HepG2 (cell line): ENCODE results near the gene MYOM1. TPM values are rescaled to one million over a fixed set of nuclear protein-coding genes. Genes with fewer than 3 reads are reported as not detected.

ENCODE experiments used
- ATAC-seq: fragments of 200-7000 bp; cut with Tn5 transposase; 3 replicates; pipeline ENCODE4 v1.9.1; 2020; ENCODE audit warnings: mild to moderate bottlenecking, moderate library complexity
- BruUV-seq: library from RNA; stranded (reverse); fragments of 400-500 nt; replicated peaks from 2 replicates; lab custom pipeline; 2021; lab: Mats Ljungman, UMichigan
- CTCF ChIA-PET: fragments of 300-600 bp; formaldehyde crosslinking; extraction: SDS; loops from one replicate; lab custom pipeline; 2021; ENCODE audit warnings: low total read pairs, inconsistent platforms, low intra/inter-chr PET ratio; lab: Yijun Ruan, JAX
- POLR2A ChIA-PET: fragments of 350-600 bp; sonication (Branson Sonifier 250); formaldehyde crosslinking; loops from one replicate; lab custom pipeline; 2020; ENCODE audit warnings: antibody characterized with exemption, inconsistent platforms; lab: Yijun Ruan, JAX
- DNase-seq: peaks from one replicate; pipeline ENCODE4 v3.0.0-alpha.2; 2015; ENCODE audit warnings: low spot score
- FAIRE-seq: peaks from 3 replicates; lab custom pipeline; 2011; peaks lifted over from hg19 to GRCh38; lab: Jason Lieb, UNC
- H2AFZ ChIP-seq: one replicate; pipeline ENCODE4 v1.6.1; 2011; ENCODE audit warnings: low read length, inconsistent platforms
- H3K27ac ChIP-seq: fragments of 300-600 bp; 3 replicates; pipeline ENCODE4 v1.8.0; 2011; ENCODE audit warnings: mixed run types, mild to moderate bottlenecking, mixed read lengths, low read length, inconsistent platforms; ENCODE audit not compliant: insufficient read depth; ENCODE audit errors: extremely low read length
- H3K27me3 ChIP-seq, 2 experiments: fragments of 200-600 bp in 1 of 2; 2 replicates in 1 of 2; 3 replicates in 1 of 2; pipeline versions ENCODE4 v1.6.0 to v1.8.0; 2011; ENCODE audit warnings: low read length in 2 of 2, mild to moderate bottlenecking in 2 of 2, moderate library complexity in 2 of 2, inconsistent platforms in 1 of 2; ENCODE audit not compliant: insufficient read depth in 2 of 2, control insufficient read depth in 1 of 2
- H3K36me3 ChIP-seq, 2 experiments: fragments of 200-600 bp in 1 of 2; replicated peaks in 1 of 2; 2 replicates in 1 of 2; 3 replicates in 1 of 2; pipeline versions ENCODE4 v1.5.1 to v1.8.0; 2011; ENCODE audit warnings: low read length in 2 of 2, inconsistent platforms in 1 of 2; ENCODE audit not compliant: insufficient read depth in 2 of 2, control insufficient read depth in 1 of 2
- H3K4me1 ChIP-seq: 2 replicates; pipeline ENCODE4 v1.5.1; 2012; ENCODE audit warnings: low read length, inconsistent platforms; ENCODE audit not compliant: insufficient read depth
- H3K4me2 ChIP-seq: 2 replicates; pipeline ENCODE4 v1.6.0; 2011; ENCODE audit warnings: low read depth, low read length, inconsistent platforms
- H3K4me3 ChIP-seq, 3 experiments: fragments of 200-600 bp in 1 of 3; sonication (generic), shearing (Covaris generic) in 1 of 3; replicated peaks in 1 of 3; 2 replicates each; pipeline ENCODE4 v1.5.1; 2011 to 2016; ENCODE audit warnings: low read length in 3 of 3, inconsistent platforms in 2 of 3, low read depth in 2 of 3, mild to moderate bottlenecking in 2 of 3, control low read depth in 1 of 3, mixed read lengths in 1 of 3; ENCODE audit not compliant: insufficient read depth in 1 of 3
- H3K79me2 ChIP-seq: one replicate; pipeline ENCODE4 v1.6.1; 2011; ENCODE audit warnings: low read length, inconsistent platforms; ENCODE audit not compliant: insufficient read depth
- H3K9ac ChIP-seq: 2 replicates; pipeline ENCODE4 v1.6.0; 2011; ENCODE audit warnings: mild to moderate bottlenecking, low read depth, low read length, inconsistent platforms; ENCODE audit not compliant: insufficient read depth
- H3K9me3 ChIP-seq: 2 replicates; pipeline ENCODE4 v1.5.1; 2012; ENCODE audit warnings: mild to moderate bottlenecking, low read length
- H4K20me1 ChIP-seq: 2 replicates; pipeline ENCODE4 v1.6.0; 2011; ENCODE audit warnings: inconsistent platforms, mild to moderate bottlenecking, low read length, moderate library complexity; ENCODE audit not compliant: insufficient read depth
- FOXC1 ChIP-seq: sonication (generic); formaldehyde crosslinking; IDR thresholded peaks from 2 replicates; pipeline ENCODE4 v1.8.0; 2022; ENCODE audit warnings: mild to moderate bottlenecking, missing genetic modification reagents, borderline replicate concordance
- KDM6A ChIP-seq: IDR thresholded peaks from 2 replicates; pipeline ENCODE4 v1.6.1; 2016; ENCODE audit warnings: low read depth
- KLF11 ChIP-seq: IDR thresholded peaks from 2 replicates; pipeline ENCODE4 v1.6.1; 2016; ENCODE audit warnings: missing compliant biosample characterization
- MBNL3 ChIP-seq: fragments of 250-450 bp; sonication (Bioruptor Pico); conservative IDR thresholded peaks from 2 replicates; pipeline ENCODE4 v1.8.0; 2022; ENCODE audit warnings: mild to moderate bottlenecking, inconsistent platforms
- RCOR2 ChIP-seq: IDR thresholded peaks from 2 replicates; pipeline ENCODE4 v1.6.1; 2016; ENCODE audit warnings: missing biosample characterization, missing genetic modification reagents
- SRSF4 ChIP-seq: fragments of 200-400 bp; formaldehyde crosslinking; IDR thresholded peaks from one replicate; pipeline ENCODE4 v1.6.1; 2018; ENCODE audit warnings: mild to moderate bottlenecking, low read depth, low read length, moderate library complexity; ENCODE audit not compliant: poor library complexity, severe bottlenecking
- ZFP41 ChIP-seq: sonication (generic); formaldehyde crosslinking; IDR thresholded peaks from 2 replicates; pipeline ENCODE4 v1.4.0; 2020; ENCODE audit warnings: mild to moderate bottlenecking, missing genetic modification reagents, borderline replicate concordance
- ZNF101 ChIP-seq: sonication (generic); formaldehyde crosslinking; IDR thresholded peaks from 2 replicates; pipeline ENCODE4 v1.4.0; 2020; ENCODE audit warnings: mild to moderate bottlenecking, low read depth, missing genetic modification reagents, borderline replicate concordance
- ZNF674 ChIP-seq: sonication (generic); formaldehyde crosslinking; IDR thresholded peaks from 2 replicates; pipeline ENCODE4 v1.5.0; 2020; ENCODE audit warnings: low read depth, mild to moderate bottlenecking, missing genetic modification reagents
- WGBS: methylation state at CpG from one replicate; pipeline ENCODE4 v1.1.6; 2017; ENCODE audit warnings: low lambda C conversion rate; 5-methylcytosine and 5-hydroxymethylcytosine counted together
- in situ Hi-C: cut with HindIII; loops from 2 replicates; pipeline ENCODE4 v1.10.0; 2017; ENCODE audit warnings: low pct_unique_long_range_greater_than_20kb; ENCODE audit not compliant: extremely low pct_ligation_motif_present
- intact Hi-C: fragments of 100-400 bp; cut with micrococcal nuclease; formaldehyde crosslinking; loops from one replicate; pipeline ENCODE4 v1.10.0; 2022; ENCODE audit not compliant: unreplicated experiment
- polyA plus RNA-seq, 8 experiments: library from polyadenylated mRNA; depleted of rRNA in 3 of 8; stranded (reverse) in 7 of 8; unstranded in 1 of 8; fragments of >200 nt; fragmentation: Illumina TruSeq in 4 of 8; extraction: Trizol in 4 of 8; gene quantifications; 2 replicates each; pipeline versions ENCODE4 v1.2.1 to v1.2.3, GENCODE V29; 2011 to 2016; ENCODE audit warnings: low read depth in 4 of 8, missing spikeins in 1 of 8, mixed read lengths in 1 of 8; ENCODE audit not compliant: insufficient read depth in 1 of 8
- total RNA-seq, 5 experiments: library from RNA; depleted of rRNA; stranded (reverse); fragments of >200 nt; fragmentation: Illumina TruSeq; extraction: Trizol; gene quantifications; 2 replicates each; pipeline ENCODE4 v1.2.3, GENCODE V29; 2016; ENCODE audit warnings: low read depth in 1 of 5
- TF ChIP-seq, protein P1 (sequence below): sonication (generic); formaldehyde crosslinking; IDR thresholded peaks from 2 replicates; pipeline ENCODE4 v1.4.0; 2020; ENCODE audit warnings: mild to moderate bottlenecking, missing genetic modification reagents
- TF ChIP-seq, protein P2 (sequence below): sonication (generic); formaldehyde crosslinking; IDR thresholded peaks from 2 replicates; pipeline ENCODE4 v1.4.0; 2020; ENCODE audit warnings: missing genetic modification reagents
- TF ChIP-seq, protein P3 (sequence below): IDR thresholded peaks from 2 replicates; pipeline ENCODE4 v1.6.1; 2018; ENCODE audit warnings: missing genetic modification reagents

The MYOM1 gene
- total and polyA plus RNA-seq, 2 of the 13 experiments (the other 11 are each of a cell fraction or from before 2014, with no cell fraction given): 0.46 to 0.98 TPM

DNA sequence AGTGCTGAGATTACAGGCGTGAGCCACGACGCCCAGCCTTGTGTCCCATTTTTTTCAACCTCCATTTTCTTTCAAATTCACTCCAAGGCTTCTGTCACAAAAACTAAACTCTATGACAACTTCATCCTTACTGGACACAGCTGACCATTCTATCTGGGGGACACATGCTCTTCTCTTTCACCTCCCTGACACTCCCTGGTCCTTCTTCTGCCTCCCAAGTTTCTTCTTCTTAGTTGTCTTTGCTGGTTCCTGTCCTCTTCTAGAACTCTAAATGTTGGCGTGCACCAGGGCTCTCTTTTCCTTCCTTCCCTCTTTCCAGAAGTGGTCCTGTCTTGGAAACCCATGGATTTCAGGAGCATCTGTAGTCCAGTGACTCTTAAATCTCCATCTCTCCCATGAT lies 166.7 kb downstream of the MYOM1 start:
- H3K79me2 ChIP-seq: no peaks in the 10 kb centered on the region
- WGBS: 98% methylated on average over 4 of the region's 4 CpGs
- ChIA-PET CTCF (no interaction called here), POLR2A (interaction anchor here (0.9 kb wide), 1 partner anchor 8 kb away, joined by 3 read pairs; no protein-coding TSS in a partner anchor)
- intact Hi-C loops (no loop called here), in situ Hi-C loops (loop anchor here (25.0 kb wide), 1 partner anchor 409 kb away; the partner anchor contains the start of gene TGIF1)
- H3K4me1 ChIP-seq: peaks cover 96% of the 10 kb centered on the region
- H3K4me2 ChIP-seq: no peak overlapping the region
- H3K27ac ChIP-seq: peak overlapping the region; percentile 91
- H2AFZ ChIP-seq: no peak overlapping the region
- H3K9me3 ChIP-seq: no peaks in the 10 kb centered on the region
- no peak for ATAC-seq
- H3K9ac ChIP-seq: no peak overlapping the region
- TF ChIP-seq, protein P1, sequence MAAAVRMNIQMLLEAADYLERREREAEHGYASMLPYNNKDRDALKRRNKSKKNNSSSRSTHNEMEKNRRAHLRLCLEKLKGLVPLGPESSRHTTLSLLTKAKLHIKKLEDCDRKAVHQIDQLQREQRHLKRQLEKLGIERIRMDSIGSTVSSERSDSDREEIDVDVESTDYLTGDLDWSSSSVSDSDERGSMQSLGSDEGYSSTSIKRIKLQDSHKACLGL (CRISPR knock-in tag): no peak
- no peak for TF ChIP-seq SRSF4
- TF ChIP-seq KLF11 (CRISPR knock-in tag): no peak
- no peak for TF ChIP-seq ZNF101 (CRISPR knock-in tag)
- TF ChIP-seq, protein P2, sequence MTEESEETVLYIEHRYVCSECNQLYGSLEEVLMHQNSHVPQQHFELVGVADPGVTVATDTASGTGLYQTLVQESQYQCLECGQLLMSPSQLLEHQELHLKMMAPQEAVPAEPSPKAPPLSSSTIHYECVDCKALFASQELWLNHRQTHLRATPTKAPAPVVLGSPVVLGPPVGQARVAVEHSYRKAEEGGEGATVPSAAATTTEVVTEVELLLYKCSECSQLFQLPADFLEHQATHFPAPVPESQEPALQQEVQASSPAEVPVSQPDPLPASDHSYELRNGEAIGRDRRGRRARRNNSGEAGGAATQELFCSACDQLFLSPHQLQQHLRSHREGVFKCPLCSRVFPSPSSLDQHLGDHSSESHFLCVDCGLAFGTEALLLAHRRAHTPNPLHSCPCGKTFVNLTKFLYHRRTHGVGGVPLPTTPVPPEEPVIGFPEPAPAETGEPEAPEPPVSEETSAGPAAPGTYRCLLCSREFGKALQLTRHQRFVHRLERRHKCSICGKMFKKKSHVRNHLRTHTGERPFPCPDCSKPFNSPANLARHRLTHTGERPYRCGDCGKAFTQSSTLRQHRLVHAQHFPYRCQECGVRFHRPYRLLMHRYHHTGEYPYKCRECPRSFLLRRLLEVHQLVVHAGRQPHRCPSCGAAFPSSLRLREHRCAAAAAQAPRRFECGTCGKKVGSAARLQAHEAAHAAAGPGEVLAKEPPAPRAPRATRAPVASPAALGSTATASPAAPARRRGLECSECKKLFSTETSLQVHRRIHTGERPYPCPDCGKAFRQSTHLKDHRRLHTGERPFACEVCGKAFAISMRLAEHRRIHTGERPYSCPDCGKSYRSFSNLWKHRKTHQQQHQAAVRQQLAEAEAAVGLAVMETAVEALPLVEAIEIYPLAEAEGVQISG (CRISPR knock-in tag): no peak
- TF ChIP-seq FOXC1 (CRISPR knock-in tag): no peak
- no peak for TF ChIP-seq ZNF674 (CRISPR knock-in tag)
- TF ChIP-seq, protein P3, sequence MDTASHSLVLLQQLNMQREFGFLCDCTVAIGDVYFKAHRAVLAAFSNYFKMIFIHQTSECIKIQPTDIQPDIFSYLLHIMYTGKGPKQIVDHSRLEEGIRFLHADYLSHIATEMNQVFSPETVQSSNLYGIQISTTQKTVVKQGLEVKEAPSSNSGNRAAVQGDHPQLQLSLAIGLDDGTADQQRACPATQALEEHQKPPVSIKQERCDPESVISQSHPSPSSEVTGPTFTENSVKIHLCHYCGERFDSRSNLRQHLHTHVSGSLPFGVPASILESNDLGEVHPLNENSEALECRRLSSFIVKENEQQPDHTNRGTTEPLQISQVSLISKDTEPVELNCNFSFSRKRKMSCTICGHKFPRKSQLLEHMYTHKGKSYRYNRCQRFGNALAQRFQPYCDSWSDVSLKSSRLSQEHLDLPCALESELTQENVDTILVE: no peak
- no peak for TF ChIP-seq MBNL3
- no peak for TF ChIP-seq RCOR2
- no peak for TF ChIP-seq KDM6A
- TF ChIP-seq ZFP41 (CRISPR knock-in tag): no peak
- TF ChIP-seq, all 625 proteins: peak for 0
- no TSS peak for BruUV-seq
- H3K27me3 ChIP-seq: no peaks in the 10 kb centered on the region
- no peak for DNase-seq
- no peak overlapping the region for H3K4me3 ChIP-seq
- no peaks in the 10 kb centered on the region for H3K36me3 ChIP-seq
- no peaks in the 10 kb centered on the region for H4K20me1 ChIP-seq
- FAIRE-seq: no peak
